ENCODE data around the gene DPYSL3.

GRCh38 chr5:147451193-147451592 lies 58.7 kb downstream of the DPYSL3 start:
- no peak for TF ChIP-seq CTCF (IDR thresholded peaks at IDR 0.05; ENCODE audit: low read depth, low read length, poor library complexity, severe bottlenecking)
- no peak for TF ChIP-seq EZH2phosphoT487 (IDR thresholded peaks at IDR 0.05; ENCODE audit: borderline replicate concordance, low read length)

Measured in DOHH2 (cell line).